Anterior cingulate cortex (tissue), 58 donors: ENCODE measurements around the gene ITIH5.
"Not testable (repeated sequence)": the region's sequence is repeated elsewhere in the genome, so short reads cannot be mapped to it uniquely, and the experiment has no call there.

Experiments used
- DNase-seq, 58 donors: peaks; one replicate each; lab custom pipeline; 2025; lab: John Stamatoyannopoulos, UW

ITIH5 gene

GRCh38 chr10:7689591-7689990 is 22.8 kb upstream of the ITIH5 start:
- no peak for DNase-seq

GRCh38 chr10:7687228-7687907 is 20.6 kb upstream of the ITIH5 start:
- DNase-seq, result peak in 55 of 58 donors; percentile 7 to 87 (median 67)

- DNase-seq, result no peak
Measured at GRCh38 chr10:7686351-7687171, 19.8 kb upstream of the ITIH5 start.

GRCh38 chr10:7680078-7680477 is 13.3 kb upstream of the ITIH5 start:
- DNase-seq, result not testable (repeated sequence)

- no peak for DNase-seq
Measured at GRCh38 chr10:7679256-7679655, 12.5 kb upstream of the ITIH5 start.

GRCh38 chr10:7672341-7673134 is 5.8 kb upstream of the ITIH5 start:
- no peak for DNase-seq

- no peak for DNase-seq
Measured at GRCh38 chr10:7670157-7670556, 3.4 kb upstream of the ITIH5 start.

- no peak for DNase-seq
Measured at GRCh38 chr10:7667262-7668141, 736 bp upstream of the ITIH5 start.

GRCh38 chr10:7665767-7666166 is 999 bp downstream of the ITIH5 start:
- no peak for DNase-seq

- DNase-seq, result no peak
Measured at GRCh38 chr10:7664707-7665106, 2.1 kb downstream of the ITIH5 start.

- DNase-seq, result no peak
Measured at GRCh38 chr10:7662522-7662921, 4.2 kb downstream of the ITIH5 start.

GRCh38 chr10:7659560-7659959 is 7.2 kb downstream of the ITIH5 start:
- no peak for DNase-seq

- DNase-seq, result no peak
Measured at GRCh38 chr10:7657552-7657951, 9.2 kb downstream of the ITIH5 start.

GRCh38 chr10:7657079-7657478 is 9.7 kb downstream of the ITIH5 start:
- not testable (repeated sequence) for DNase-seq

GRCh38 chr10:7651853-7652470 is 14.8 kb downstream of the ITIH5 start:
- no peak for DNase-seq

GRCh38 chr10:7649673-7650300 is 17.0 kb downstream of the ITIH5 start:
- no peak for DNase-seq

GRCh38 chr10:7647062-7647664 is 19.6 kb downstream of the ITIH5 start:
- no peak for DNase-seq

GRCh38 chr10:7642491-7643011 is 24.2 kb downstream of the ITIH5 start:
- no peak for DNase-seq
